Measurements from ENCODE around the gene BICDL1.

Gene BICDL1

DNA sequence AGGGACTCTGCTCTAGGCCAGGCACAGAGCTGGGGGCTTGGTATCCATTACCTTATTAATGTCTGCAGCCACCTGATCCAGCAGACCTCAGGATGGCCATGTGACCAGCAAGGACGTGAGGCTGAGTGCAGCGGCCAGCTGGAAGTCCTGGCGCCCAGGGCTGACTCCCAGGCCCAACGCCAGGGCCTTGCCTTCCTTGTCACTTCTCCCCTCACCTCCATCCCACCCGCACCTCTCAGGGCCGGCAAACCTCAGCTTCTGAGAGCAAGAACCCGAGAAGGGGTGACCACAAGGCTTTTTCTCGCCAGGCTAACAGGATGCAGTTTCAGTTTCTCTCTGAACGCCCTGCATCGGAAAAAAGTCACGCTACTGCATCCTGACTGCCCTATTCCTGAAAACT lies 112.1 kb downstream of the BICDL1 start:
- DNase-seq (ENCODE audit: low spot score) = no peak

DNA sequence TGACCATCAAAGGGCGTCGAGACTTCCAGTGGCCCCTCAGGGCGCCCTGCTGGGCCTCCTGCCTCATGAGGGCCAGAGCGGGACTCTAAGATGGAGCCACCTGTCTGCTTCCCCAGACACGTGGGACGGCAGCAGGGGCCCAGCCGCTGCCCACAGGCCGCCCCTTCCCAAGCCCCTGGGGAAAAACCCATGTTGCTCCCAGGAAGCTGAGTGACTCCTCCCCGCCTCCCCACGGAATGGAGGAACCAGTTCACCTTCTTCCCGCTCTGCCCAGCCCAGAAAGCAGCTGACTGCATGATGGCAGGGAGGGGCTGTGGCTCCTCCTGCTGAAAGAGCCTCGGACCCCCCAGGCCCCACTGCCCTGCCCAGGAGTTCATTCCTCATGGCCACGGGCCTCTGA lies 112.6 kb downstream of the BICDL1 start:
- DNase-seq (ENCODE audit: low spot score) = no peak

DNA sequence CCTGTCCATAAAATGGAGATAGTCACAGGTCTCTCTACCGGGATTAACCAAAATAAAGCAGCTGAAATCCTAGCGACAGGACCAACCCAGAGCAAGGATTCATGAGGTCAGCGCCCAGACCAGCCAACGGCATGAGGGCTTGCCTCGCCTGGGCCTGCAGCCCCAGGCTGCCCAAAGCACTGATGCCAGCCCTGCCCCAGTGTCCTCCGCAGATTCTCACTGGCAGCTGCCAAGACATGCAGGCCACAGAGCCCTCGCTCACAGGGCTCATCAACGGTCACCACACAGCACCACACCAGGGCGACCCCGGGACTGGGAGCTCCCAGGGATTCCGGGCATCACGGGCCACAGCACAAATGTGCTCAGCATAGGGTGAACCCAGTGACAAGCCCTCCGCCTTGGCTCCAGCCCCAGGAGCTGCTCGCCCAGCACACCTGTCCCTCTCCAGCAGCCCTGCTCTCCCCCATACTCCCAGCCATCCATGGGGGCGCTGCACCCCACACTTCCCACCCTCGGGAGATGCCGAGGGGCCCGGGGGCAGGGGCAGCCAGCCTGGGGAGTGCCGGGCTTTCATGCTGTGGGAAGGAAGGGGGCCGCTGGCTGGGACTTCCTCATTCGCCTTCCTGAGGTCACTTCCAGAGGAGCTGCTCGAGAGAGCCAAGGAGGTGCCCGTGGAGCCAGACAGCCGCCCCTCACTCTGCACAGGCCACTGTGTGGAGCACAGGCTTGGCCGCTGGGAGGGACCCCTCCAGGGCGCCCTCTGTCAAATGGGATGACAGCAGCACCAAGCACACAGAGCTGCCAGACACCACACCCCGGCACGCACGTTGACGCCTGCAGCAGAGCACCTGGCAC lies 113.4 kb downstream of the BICDL1 start:
- DNase-seq (ENCODE audit: low spot score) = no peak

GRCh38 chr12:120103044-120103338 lies 114.0 kb downstream of the BICDL1 start:
- no peak for DNase-seq (ENCODE audit: low spot score)

GRCh38 chr12:120103371-120103770 lies 114.3 kb downstream of the BICDL1 start:
- DNase-seq (ENCODE audit: low spot score) = no peak

DNA sequence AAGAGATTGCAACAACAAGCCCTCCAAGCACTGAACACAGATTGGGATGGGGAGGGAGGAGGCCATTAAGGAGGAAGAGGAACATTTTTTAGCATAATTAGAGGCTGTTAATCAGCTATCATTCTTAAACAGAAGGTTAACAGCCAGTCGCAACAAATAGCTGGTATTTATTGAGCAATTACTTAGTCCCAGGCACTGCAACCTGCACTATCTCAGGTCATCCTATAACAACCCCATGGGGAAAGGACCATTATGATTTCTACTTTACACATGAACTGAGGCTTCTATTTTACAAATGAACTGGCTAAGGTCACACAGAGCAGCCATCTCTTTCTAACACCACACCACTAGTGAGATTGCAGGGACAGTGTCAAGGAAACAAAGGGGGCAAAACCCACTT lies 117.1 kb downstream of the BICDL1 start:
- DNase-seq (ENCODE audit: low spot score) = no peak

DNA sequence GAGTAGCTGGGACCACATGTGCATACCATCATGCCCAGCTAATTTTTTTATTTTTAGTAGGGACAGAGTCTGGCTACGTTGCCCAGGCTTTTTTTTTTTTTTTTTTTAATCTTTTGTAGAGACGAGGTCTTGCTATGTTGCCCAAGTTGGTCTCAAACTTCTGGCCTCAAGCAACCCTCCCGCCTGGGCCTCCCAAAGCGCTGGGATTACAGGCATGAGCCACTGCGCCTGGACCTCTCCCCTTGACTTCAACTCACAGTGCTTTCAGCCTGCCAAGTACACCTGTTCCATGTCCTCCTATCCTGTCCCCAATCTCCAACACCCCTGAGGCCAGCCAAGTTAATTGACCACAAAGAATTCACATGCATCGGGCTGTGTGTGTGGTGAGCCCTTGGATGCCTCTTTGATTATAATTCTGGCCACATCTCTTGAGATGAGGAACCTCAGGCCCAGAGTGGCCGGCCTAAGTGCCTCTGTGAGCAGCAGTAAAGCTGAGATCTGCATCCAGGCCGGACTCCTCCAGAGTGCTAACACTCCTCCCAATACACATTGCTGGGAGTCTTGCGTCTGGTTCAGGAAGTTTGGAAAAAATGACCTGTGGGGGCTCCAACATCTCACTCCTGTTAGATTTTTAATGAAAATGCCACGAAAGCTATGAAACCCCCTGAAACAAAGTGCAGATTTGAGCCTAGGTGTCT lies 120.7 kb downstream of the BICDL1 start:
- DNase-seq (ENCODE audit: low spot score) = no peak

- DNase-seq (ENCODE audit: low spot score) = no peak
Observed at GRCh38 chr12:120110550-120111501, 121.8 kb downstream of the BICDL1 start.

- DNase-seq (ENCODE audit: low spot score) = no peak
Observed at GRCh38 chr12:120115066-120115465, 126.0 kb downstream of the BICDL1 start.

GRCh38 chr12:120115692-120116440 lies 126.8 kb downstream of the BICDL1 start:
- no peak for DNase-seq (ENCODE audit: low spot score)

GRCh38 chr12:120116441-120116791 lies 127.4 kb downstream of the BICDL1 start, which contains the start of gene RAB35:
Gene RAB35, minus strand, starts transcription at chr12:120116753. Its CDS starts 103 bp downstream, at chr12:120116650.
- no peak for DNase-seq (ENCODE audit: low spot score)

- peak; percentile 89 for DNase-seq (ENCODE audit: low spot score)
Observed at GRCh38 chr12:120116792-120117651, 128.0 kb downstream of the BICDL1 start.

GRCh38 chr12:120117961-120118320 lies 128.9 kb downstream of the BICDL1 start:
- no peak for DNase-seq (ENCODE audit: low spot score)

DNA sequence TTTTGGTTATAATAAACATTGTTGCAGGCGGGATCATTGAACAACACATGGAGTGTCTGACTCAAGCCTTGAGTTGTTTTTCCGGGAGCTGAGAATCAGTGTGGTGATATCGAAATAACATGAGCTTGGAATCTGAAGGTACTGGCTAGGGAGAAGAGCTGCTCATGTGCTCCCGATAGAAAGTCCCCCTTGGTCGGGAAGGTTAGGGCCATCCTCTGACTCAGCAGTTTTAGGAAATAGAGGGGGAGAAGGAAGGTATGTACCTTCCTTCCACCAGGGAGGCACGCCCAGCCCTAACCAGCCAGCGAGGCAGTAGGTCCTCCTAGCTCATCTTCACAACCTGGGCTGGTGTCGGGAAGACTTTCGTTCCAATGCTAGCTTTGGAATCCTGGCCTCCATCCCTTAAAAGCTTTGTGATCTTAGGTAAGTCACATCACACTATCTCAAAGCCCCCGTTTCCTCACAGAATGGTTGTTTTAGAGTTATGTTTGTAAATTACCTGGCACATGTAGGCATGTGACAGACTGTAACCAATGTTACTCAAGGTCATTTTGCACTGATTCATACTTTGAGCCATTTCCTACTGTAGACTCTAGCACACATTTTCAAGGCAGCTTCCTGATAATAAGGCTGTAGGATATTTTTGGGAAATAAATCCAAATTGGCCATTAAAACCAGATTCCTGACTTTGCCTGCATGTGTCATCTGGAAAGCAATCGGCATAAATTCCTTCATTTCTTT lies 129.5 kb downstream of the BICDL1 start:
- DNase-seq (ENCODE audit: low spot score) = no peak

DNA sequence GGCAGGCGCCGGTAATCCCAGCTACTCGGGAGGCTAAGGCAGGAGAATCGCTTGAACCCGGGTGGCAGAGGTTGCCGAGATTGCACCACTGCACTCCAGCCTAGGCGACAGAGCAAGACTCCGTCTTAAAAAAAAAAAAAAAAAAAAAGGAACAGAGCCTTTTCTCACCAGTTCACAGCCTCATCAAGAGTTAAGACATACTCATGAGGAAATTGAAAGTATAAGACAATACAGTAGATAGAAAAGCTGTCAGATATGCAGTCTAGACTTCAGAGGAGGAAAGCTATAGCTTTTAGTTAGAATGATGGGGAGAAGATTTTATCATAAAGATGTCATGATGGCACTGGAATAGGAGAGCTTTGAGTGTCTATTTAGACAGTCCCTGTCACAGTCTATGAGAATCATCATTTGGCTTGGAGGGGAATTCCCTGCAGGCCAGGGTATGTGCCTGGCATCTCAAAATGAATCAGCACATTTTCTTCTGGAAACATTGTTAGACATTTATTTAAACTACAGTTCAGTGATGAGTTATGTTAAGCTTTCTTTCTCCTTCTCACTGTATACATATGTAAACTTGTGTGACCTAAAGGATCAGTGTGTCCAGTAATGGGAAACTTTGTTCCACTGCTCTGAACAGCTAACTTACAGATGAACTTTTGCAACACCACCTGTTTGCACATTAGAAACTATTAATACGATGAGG lies 130.4 kb downstream of the BICDL1 start:
- DNase-seq (ENCODE audit: low spot score) = no peak

GRCh38 chr12:120121343-120121742 lies 132.3 kb downstream of the BICDL1 start:
- no peak for DNase-seq (ENCODE audit: low spot score)

DNA sequence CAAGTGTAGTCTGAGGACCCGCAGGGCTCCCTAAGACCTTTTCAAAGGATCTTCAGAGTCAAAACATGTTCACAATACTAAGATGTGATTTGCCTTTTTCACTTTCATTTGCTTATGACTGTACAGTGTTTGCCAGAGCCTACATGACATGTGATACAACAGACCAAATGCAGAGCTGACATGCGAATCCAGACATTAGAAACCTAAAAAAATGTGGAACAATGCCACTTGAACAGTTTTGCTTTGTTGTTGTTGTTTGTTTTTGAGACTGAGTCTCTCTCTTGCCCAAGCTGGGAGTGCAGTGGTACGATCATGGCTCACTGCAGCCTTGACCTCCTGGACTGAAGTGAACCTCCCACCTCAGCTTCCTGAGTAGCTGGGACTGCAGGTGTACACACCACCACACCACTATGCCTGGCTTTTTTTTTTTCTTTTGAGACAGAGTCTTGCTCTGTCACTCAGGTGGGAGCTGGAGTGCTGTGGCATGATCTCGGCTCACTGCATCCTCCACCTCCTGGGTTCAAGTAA lies 132.8 kb downstream of the BICDL1 start:
- DNase-seq (ENCODE audit: low spot score) = no peak

DNA sequence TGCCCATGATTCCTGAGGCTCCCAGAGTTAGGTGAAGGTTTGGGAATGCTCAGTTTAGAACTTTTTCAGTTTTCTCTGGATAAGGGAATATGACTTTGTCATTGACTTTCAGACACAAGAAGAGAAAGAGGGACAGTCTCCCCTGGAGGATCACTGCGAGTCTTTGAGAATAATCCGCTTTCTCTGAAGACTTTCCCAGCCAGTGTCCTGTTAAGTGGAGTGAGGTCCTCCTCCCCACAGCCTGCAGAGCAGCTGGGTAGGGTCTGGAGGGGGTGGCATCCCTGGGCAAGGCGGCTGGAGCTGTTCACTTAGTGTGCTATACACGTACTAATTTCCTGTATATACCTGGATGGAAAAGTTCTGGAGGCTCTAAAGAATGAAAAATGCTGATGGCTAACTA lies 136.0 kb downstream of the BICDL1 start:
- no peak for DNase-seq (ENCODE audit: low spot score)

All from cerebellar cortex (tissue), 1 donor.